ENCODE data around the gene DIS3L. TPM values are rescaled to one million over a fixed set of nuclear protein-coding genes. Genes with fewer than 3 reads are reported as not detected.
A peak's percentile ranks its signal among the peaks of the same experiment; 100 is the strongest.

The DIS3L gene
- total and polyA plus RNA-seq, 2 of the 4 experiments (the other 2 are of a cell fraction), result 5.1 to 14.5 TPM

DNA sequence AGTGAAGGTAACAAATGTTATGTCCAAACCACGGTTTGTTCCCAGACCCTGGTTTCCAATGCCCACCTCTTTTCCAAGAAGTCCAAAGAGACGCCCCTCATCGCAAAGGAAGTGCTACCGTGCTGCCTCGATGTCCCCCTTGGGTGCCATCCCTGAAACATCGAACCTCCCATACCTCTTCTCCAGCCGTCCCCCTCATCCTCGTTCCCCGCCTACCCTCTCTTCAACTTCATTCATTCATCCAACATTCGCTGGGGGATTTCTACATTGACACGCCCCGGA lies 62.6 kb downstream of the DIS3L start:
- H4K91ac ChIP-seq (ENCODE audit: insufficient read depth, low read depth, low read length), result peak overlapping the region; percentile 85
- BruUV-seq (replicated peaks), result no TSS peak
- peak overlapping the region; percentile 74 for H3K9ac ChIP-seq (ENCODE audit: low read depth, low read length)
- no peaks in the 10 kb centered on the region for H3K9me3 ChIP-seq (ENCODE audit: control insufficient read depth, insufficient read depth, low read length)
- H3K4me1 ChIP-seq (ENCODE audit: control insufficient read depth, insufficient read depth, low read length), result 0 out of 2 replicates have a peak, but pooled peaks cover 1% of the 10 kb centered on the region
- no peak overlapping the region; the same call in 2 of the 3 replicates for H2BK15ac ChIP-seq (ENCODE audit: low read depth, low read length)
- H4K8ac ChIP-seq (ENCODE audit: low read depth in 2 of 2, low read length in 2 of 2), result peak overlapping the region; percentile 91
- DNase-seq (no peak), ATAC-seq (ENCODE audit: low read depth) (no peak)
- no peaks in the 10 kb centered on the region for H3K27me3 ChIP-seq (ENCODE audit: control insufficient read depth, insufficient read depth, low read length)
- H4K20me1 ChIP-seq (ENCODE audit: insufficient read depth, low read length), result no peaks in the 10 kb centered on the region
- WGBS, 2 experiments (ENCODE audit: extremely low coverage in 2 of 2, insufficient read length in 1 of 2), result 3% methylated on average over 8 of the region's 12 CpGs; no CpG with 5 or more reads in 1 of the 2 experiments
- H2BK5ac ChIP-seq (ENCODE audit: low read depth, low read length, poor library complexity, severe bottlenecking), result peak overlapping the region; percentile 4
- peak overlapping the region; percentile 94 for H3K4me2 ChIP-seq (ENCODE audit: low read depth, low read length)
- no peak overlapping the region for H3K18ac ChIP-seq (ENCODE audit: low read depth, low read length)
- peaks cover 1% of the 10 kb centered on the region; the same call in 1 of the 2 replicates for H3K36me3 ChIP-seq (ENCODE audit: control insufficient read depth, insufficient read depth, low read length)
- no peaks in the 10 kb centered on the region for H3K9me1 ChIP-seq (ENCODE audit: insufficient read depth, low read length)
- H3K27ac ChIP-seq (ENCODE audit: insufficient read depth, low read length), result peak overlapping the region; percentile 50
- in situ Hi-C loops (cut with MboI; ENCODE audit: low sequenced_read_pairs) (loop anchor here (25.0 kb wide), 1 partner anchor 506 kb away; no protein-coding TSS in a partner anchor), dilution Hi-C loops (cut with HindIII; ENCODE audit: low sequenced_read_pairs, unreplicated experiment) (no loop called here), intact Hi-C loops (cut with micrococcal nuclease) (loop anchor here (2.0 kb wide), 1 partner anchor 143 kb away; no protein-coding TSS in a partner anchor)
- CTCF ChIA-PET, result no interaction called here
- POLR2A ChIA-PET (ENCODE audit: unreplicated experiment), result no interaction called here
- H4K5ac ChIP-seq (ENCODE audit: low read depth, low read length), result peak overlapping the region; percentile 2; the same call in 1 of the 2 replicates
- H3K4ac ChIP-seq (ENCODE audit: low read depth, low read length), result peak overlapping the region; percentile 62
- H2AK5ac ChIP-seq (ENCODE audit: low read depth, low read length), result peak overlapping the region; percentile 55; the same call in 1 of the 2 replicates
- no peak overlapping the region for H2BK120ac ChIP-seq (ENCODE audit: low read depth, low read length)
- H3K23ac ChIP-seq (ENCODE audit: low read depth, low read length), result peak overlapping the region; percentile 83
- peak overlapping the region; percentile 64 for H3K56ac ChIP-seq (ENCODE audit: extremely low read depth, insufficient read depth, low read length)
- H3K14ac ChIP-seq (replicated peaks; ENCODE audit: low read depth, low read length), result peak overlapping the region; percentile 80
- no peak for TF ChIP-seq POLR2A (IDR thresholded peaks at IDR 0.05; ENCODE audit: low read depth, low read length)
- TF ChIP-seq RAD21 (IDR thresholded peaks at IDR 0.05; ENCODE audit: low read length), result no peak
- TF ChIP-seq CEBPB (IDR thresholded peaks at IDR 0.05; ENCODE audit: low read depth, low read length), result no peak
- TF ChIP-seq SMC3 (IDR thresholded peaks at IDR 0.05; ENCODE audit: low read depth, low read length), result no peak
- TF ChIP-seq, protein P1, sequence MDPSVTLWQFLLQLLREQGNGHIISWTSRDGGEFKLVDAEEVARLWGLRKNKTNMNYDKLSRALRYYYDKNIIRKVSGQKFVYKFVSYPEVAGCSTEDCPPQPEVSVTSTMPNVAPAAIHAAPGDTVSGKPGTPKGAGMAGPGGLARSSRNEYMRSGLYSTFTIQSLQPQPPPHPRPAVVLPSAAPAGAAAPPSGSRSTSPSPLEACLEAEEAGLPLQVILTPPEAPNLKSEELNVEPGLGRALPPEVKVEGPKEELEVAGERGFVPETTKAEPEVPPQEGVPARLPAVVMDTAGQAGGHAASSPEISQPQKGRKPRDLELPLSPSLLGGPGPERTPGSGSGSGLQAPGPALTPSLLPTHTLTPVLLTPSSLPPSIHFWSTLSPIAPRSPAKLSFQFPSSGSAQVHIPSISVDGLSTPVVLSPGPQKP (IDR thresholded peaks at IDR 0.05; ENCODE audit: borderline replicate concordance, low read depth, low read length), result no peak
- TF ChIP-seq RCOR1 (IDR thresholded peaks at IDR 0.05; ENCODE audit: insufficient replicate concordance, low read length), result no peak
- TF ChIP-seq MXI1 (IDR thresholded peaks at IDR 0.05; ENCODE audit: borderline replicate concordance, low read depth, low read length), result no peak
- TF ChIP-seq, protein P2, sequence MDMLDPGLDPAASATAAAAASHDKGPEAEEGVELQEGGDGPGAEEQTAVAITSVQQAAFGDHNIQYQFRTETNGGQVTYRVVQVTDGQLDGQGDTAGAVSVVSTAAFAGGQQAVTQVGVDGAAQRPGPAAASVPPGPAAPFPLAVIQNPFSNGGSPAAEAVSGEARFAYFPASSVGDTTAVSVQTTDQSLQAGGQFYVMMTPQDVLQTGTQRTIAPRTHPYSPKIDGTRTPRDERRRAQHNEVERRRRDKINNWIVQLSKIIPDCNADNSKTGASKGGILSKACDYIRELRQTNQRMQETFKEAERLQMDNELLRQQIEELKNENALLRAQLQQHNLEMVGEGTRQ (IDR thresholded peaks at IDR 0.05; ENCODE audit: low read depth, low read length), result no peak
- peak overlapping the region; percentile 96 for H2AFZ ChIP-seq (replicated peaks; ENCODE audit: low read length, poor library complexity)
- peak overlapping the region; percentile 57 for H3K4me3 ChIP-seq (ENCODE audit: insufficient read depth, low read depth, low read length)
- no peak overlapping the region for H2BK20ac ChIP-seq (ENCODE audit: low read depth, low read length)
- peak overlapping the region; percentile 87 for H2AK9ac ChIP-seq (replicated peaks; ENCODE audit: low read depth, low read length, poor library complexity)
- peaks cover 5 to 22% of the 10 kb centered on the region in 2 experiments for H3K79me1 ChIP-seq (ENCODE audit: low read depth in 1 of 2, low read length in 2 of 2)

Measured in IMR-90 (cell line).